Activated gamma-delta T cell treated with Interleukin-2 at 50 U/mL for 16 hours (primary cell): ENCODE results near the gene HDAC9.

Experiments used
- DNase-seq: peaks from one replicate; pipeline ENCODE4 v3.0.0-alpha.2; 2020

Gene HDAC9

DNA sequence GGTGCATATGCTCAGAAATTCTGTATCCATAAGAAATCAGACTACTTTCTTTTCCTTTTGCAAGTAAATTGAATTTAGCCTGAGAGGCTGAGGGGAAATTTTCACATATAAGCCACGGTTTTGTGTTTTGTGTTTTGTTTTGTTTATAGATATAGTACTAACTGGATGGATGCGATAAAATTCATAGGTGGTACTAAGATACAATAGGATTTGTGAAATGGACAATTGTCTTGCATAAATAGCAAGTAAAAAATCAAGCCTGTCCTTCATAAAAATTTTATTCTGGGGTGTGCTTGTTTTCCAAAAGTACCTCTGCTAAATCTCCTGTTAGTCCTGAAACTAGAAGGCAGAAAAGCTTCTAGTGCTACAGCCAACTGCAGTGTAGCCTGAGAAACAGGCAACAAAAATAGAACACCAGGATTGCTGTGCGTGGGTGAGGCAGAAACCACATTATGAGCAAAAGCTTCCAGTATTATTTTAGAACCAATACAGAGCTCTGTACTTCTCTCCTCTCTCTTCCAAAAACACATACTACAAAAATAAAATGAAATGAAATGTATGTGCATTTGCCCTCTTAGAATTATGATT, 634 bp upstream of the HDAC9 start:
- DNase-seq: no peak

DNA sequence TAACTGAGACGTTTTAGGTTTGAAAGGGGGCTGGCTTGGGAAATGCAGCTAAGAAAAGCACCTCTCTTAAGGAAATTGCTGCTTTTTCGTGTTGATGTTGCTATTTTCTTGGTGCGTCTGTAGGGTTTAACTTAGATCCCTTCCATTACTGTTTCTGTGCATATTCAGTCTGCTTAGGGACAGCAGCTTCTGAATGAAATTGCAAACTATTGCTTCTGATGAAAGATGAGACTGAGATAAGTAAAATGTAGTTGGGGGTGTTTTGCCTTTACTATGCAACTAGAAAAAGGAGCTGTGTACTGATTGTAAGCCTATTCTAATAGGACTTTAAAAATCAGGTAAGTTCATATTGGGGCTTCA, 772 bp downstream of the HDAC9 start:
- no peak for DNase-seq

DNA sequence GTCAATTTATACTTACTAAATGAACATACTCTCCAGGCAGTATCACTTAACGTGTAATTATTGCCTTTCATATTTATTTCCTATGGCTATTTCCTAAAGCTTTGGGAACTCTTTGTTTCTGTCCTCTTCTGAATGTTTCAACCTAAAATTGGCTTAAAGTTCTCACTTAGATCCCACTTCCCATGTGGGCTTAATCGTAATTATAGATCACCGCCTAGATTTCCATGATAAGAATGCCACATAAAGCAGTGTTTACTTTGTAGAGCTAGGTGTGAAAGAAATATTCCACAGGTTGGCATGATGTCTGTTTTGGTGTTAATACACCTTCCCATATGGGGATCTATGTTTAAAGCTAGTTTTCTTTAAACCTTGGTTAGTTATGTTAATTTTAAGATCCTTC, 1.5 kb downstream of the HDAC9 start:
- DNase-seq: no peak

DNA sequence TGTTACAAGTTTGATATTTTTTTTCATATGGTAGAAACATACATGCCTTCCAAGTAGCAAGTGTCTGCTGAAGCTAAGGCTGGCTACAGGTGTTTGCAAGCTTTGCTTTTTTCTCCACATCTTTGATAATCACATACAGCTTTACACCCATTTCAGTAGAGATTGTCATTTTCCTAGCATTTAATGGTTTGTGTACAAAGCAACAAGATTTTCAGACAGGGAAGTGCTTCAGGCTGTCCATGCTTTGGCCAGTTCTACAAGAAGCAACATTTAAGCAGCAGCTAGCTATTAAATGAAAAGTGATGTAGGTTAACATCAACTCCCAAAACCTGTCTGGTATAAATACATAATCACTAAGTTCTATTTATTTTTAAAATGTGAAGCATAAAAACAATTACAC, 2.3 kb downstream of the HDAC9 start:
- no peak for DNase-seq

- no peak for DNase-seq
These were observed 2.8 kb downstream of the HDAC9 start for GRCh38 chr7:18498341-18498740.

- DNase-seq: no peak
These were observed 4.0 kb downstream of the HDAC9 start for GRCh38 chr7:18499407-18500177.

DNA sequence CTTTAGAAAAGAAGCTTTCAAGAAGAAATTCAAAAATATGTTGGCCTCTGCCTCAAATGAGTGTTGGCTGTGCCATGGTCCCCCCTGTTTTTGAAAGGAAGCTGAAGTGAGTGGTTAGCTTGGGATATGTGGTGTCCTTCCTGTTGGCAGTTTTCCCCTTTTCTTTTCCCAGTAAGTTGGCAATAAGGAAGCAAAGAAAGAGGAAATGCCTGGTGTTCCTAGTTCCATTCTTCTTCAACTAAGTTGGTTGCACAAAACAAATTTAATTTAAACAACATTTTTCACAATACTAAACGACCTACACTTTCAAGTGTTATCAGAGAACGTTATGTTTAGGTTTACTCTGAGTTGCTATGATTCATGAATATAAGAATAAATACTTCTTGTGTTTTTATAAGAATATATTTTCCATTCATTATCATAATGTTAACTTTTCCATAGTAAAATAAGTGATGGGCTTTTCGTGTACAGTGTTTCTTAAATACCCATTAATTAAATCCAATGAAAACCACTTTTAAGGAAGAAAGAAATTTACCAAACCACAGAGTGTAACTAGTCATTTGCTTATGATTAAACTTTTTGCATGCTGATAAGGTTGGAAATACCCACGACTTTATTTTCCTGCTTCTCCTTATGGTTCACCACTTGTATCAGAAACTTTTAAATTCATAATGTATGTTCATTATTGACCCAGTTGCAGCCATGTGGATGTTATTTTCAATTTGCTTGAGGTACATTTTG, 7.7 kb downstream of the HDAC9 start:
- DNase-seq: no peak

DNA sequence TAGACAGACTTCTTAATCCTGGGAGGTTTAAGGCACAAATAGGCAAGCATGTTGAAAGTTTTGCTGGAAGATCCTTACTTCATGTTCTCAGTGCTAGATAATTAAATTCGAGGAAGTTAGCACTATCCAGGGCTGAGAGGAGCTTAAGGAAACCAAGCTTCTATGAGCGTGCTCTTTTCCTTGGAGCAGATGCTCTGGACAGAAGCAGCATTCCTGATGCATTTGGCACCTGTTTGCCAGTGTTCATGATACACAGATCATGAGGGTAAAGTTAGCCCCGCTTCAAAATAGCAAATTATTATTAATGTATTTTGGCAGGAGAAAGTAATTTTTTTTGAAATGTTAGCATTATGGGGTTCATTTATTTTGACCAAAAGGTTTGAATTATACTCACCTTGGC, 9.4 kb downstream of the HDAC9 start:
- no peak for DNase-seq

DNA sequence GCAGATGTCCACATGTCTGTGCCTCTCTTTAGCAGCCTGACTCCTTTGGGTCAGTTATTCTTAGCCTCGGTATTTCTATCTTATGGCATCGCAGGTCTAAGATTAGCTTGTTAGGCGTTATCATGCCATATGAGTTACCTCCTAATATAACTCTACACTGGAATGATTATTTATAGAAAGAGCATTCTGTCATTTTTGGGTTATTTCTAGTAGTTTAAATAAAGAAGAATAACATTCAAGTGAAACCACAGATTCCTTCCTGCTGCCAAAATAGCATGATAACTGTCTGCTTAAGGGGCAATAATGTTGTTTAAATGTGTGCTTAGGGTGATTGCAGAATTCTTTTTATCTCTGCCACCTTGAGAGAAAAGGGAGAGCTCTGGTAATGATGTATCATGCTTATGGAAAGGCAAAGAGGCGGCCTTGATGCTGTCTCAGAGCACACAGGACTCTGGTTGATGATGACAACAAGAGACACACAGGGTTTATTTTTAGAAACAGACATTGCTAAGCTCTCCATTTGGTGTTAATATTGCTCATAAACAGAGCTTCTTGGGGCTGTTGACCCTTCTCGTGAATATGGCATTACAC, 10.4 kb downstream of the HDAC9 start:
- no peak for DNase-seq

DNA sequence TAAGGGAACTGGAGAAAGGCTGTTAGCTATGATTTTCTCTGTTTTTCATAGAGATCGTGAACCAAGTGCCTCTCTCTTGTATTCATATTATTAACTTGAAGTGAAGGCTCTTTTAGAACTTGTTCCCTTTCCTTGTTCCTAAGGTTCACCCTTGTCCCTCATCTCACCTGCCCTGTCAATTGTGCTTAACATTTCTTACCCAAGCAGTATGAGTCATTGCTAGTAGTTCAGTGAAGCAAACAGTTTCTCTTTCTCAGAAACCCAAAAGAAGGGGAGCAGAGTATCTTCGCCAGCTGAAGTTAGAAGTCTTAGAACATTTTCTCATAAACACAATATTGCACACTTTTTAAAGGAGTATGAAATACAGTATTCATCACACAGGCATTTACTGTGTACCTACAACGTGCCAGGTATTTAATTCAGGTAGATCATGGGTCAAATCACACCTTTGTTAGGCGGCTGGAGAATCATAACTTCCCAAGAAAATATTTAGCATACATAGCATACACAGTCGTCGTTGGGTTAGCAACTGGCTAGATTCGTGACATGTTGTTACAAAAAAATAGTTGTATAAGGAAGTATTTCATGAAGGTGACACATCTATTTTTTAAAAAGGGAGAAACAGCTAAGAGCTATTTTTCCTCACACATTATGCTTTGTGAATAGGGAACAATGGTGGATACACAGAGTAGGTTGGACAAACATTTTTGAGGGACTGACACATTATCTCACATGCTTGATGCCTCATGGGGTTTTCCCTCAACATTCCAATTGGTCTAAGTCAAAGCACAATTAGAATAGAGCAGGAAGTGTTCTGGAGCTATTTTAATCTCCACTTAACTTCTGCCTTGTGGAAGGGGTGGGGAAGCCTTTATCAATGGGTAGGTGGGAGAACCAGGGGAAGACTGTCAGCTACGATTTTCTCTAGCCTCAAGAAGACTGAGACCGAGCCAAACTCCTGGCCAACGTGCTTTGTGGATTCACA, 13.2 kb downstream of the HDAC9 start:
- DNase-seq: no peak

DNA sequence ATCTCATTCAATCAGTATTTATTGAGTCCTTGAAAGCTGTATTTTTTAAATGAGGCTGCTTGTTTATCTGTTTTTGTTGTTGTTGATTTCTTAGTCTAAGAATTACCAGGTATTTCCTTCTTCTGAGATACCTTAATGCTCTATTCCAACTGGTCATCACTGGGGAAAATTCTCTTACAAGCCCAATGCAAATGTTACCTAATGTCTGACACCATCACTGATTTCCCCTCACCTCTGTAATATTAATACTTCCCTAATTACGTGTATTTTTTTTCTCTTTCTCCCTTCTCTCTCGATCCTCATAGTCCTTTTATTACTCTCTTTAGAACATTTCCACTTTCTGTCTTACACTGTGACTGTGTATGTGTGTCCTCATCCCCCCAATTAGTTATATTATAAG, 13.9 kb downstream of the HDAC9 start:
- DNase-seq: no peak

DNA sequence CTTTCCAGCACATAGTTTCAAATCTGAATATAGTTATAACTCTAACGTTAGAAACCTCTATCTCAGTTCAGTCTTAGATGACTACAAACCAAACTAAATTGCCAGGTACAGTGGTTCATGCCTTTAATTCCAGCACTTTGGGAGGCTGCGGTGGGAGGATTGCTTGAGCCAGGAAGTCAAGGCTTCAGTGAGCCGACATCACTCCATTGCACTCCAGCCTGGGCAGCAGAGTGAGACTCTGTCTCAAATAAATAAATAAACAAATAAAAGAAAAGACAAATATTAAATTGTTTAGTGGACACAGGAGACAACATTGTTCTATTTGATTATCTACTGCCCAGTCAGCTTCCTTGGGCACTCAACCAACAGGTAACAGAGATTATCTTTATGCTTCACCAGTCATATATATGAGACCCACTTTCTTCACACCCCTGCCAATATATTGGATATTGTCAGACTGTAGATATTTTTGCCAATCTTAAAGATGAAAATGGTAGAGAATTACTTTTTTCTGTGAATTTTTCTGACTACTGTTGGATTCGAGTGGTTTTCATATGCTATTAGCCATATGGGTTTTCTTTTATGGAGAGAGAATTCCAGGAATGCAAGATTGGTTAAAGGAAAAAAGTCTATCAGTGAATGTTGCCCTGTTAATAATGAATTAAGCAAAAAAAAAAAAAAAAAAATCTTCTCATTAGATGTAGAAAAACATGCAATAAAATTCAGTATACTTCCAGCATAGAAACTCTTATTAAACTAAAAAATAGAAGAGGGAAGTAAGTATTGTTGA, 16.0 kb downstream of the HDAC9 start:
- no peak for DNase-seq

GRCh38 chr7:18513343-18513742, 17.8 kb downstream of the HDAC9 start:
- DNase-seq: no peak

DNA sequence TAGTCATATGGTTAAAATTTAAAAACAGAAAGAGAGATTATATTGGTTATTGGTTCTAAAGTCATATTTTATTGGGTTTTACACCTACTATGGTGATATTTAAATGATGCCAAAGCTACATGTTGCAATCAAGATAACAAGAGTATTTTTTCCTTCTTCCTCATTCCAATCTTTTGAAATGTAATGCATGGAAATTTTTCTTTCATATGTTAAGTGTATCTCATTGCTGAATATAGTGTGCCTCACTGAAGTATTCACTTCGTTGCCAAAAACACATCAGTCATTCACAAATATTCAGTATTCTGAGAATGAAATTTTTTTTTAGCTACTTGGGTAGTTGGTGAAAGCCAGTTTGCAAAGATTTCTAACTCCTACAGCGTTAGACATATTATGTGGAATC, 19.5 kb downstream of the HDAC9 start:
- DNase-seq: no peak

GRCh38 chr7:18517646-18518045, 22.1 kb downstream of the HDAC9 start:
- DNase-seq: no peak

DNA sequence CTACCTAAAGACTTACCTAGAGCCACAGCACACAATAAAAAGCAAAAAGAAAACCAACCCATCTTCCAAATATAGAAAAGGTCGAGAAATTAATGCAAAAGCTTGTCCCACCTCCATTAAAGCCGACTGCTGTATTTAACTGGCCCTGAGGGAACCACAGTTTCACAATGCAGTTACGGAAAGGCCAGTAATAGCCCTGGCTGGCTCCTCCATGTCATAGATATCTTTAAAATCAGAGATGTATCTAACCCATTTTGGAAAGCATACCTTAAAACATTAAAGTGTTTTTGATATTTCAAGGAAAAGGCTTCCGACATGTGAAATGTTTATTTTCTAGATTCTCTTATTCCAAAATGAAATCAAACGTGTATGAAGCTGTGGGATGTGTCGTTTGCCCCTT, 23.0 kb downstream of the HDAC9 start:
- DNase-seq: no peak

GRCh38 chr7:18520450-18521235, 25.1 kb downstream of the HDAC9 start:
- no peak for DNase-seq

DNA sequence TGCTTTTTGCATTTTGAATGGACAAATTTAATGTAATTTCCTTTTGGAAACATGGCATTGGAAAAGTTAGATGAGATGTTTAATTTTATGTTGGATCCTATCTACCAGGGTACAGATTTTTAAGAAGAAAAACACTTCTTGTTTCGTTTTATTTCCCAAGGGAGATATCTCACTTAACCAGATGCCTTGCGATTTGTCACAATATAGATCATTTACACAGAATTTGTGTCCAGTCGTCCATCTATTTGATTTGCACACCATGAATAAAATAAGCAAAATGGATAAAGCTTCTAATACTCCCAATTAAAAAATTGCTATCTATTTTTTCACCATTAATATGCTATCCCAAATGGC, 25.7 kb downstream of the HDAC9 start:
- DNase-seq: no peak

DNA sequence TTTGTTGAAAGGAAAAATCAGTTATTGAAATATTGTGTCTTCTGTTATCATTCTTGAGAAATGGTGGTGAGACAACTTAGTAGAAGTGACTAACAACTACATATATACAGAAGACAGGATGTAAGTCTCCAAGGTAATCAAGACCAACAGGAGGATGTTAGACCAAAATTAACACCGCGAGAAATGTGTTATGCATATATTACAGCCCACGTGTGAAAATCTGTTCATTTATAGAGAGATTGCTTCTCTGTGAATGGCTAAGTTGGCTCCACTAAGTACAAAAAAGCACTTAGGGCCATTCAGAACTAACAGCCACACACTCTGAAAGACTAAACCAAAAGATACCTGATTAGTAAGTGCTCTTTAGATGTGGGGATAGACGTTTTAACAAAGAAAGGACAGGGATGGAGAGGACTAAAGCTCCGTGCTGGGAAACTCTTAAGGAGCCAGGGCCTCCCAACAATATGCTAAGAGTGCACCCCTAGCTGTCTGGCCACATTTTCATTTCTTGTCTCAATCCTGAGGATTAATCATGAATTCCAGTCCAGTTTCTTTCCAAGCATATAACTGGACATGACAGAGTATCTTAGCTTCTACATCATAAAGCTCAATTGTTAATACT, 26.5 kb downstream of the HDAC9 start:
- no peak for DNase-seq

DNA sequence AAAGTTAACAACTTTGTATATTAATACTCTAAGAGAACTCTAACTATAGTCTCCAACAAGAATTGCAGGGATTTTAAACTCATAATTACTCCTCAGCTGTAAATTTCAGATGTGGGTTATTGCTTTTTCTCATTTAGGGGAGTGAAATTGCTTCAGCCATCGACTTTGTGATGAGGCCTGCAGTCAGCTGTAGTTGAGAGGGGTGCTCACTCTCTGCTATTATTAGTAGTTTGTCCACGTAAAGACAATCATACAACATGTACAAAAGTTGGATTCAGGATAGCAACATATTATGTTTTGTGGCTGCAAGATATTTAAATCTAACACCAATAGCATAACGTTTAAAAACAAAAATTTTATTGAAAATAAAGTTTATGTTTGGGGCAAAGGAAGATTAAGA, 28.7 kb downstream of the HDAC9 start:
- no peak for DNase-seq
